Ramos (cell line): Measurements from ENCODE around the gene SREBF2.
"Not testable (repeated sequence)": the region's sequence is repeated elsewhere in the genome, so short reads cannot be mapped to it uniquely, and the experiment has no call there.

ENCODE experiments used
- in situ Hi-C: fragments of 300-500 bp; cut with MboI; formaldehyde crosslinking; loops from one replicate; pipeline ENCODE4 v1.14.3; 2022; ENCODE audit warnings: low sequenced_read_pairs; ENCODE audit not compliant: unreplicated experiment

SREBF2 gene

GRCh38 chr22:41818596-41818995, 14.3 kb upstream of the SREBF2 start:
- in situ Hi-C loops = loop anchor here (25.0 kb wide), 1 partner anchor 269 kb away; the partner anchor contains the start of genes NDUFA6 and SMDT1

GRCh38 chr22:41819257-41819656, 13.6 kb upstream of the SREBF2 start:
- in situ Hi-C loops = loop anchor here (25.0 kb wide), 1 partner anchor 268 kb away; the partner anchor contains the start of genes NDUFA6 and SMDT1

GRCh38 chr22:41820447-41820846, 12.5 kb upstream of the SREBF2 start:
- in situ Hi-C loops = loop anchor here (5.0 to 25.0 kb wide), 2 partner anchors 127 to 267 kb away; partner anchors contain the start of genes CENPM, NDUFA6 and SMDT1

GRCh38 chr22:41821471-41822316, 11.2 kb upstream of the SREBF2 start:
- in situ Hi-C loops = loop anchor here (5.0 to 25.0 kb wide), 2 partner anchors 126 to 266 kb away; partner anchors contain the start of genes CENPM, NDUFA6 and SMDT1

- in situ Hi-C loops = loop anchor here (5.0 to 25.0 kb wide), 2 partner anchors 125 to 265 kb away; partner anchors contain the start of genes CENPM, NDUFA6 and SMDT1
These were observed 10.4 kb upstream of the SREBF2 start for GRCh38 chr22:41822317-41823057.

GRCh38 chr22:41823797-41824196, 9.1 kb upstream of the SREBF2 start:
- in situ Hi-C loops = loop anchor here (5.0 to 25.0 kb wide), 2 partner anchors 124 to 264 kb away; partner anchors contain the start of genes CENPM, NDUFA6 and SMDT1

GRCh38 chr22:41825376-41825775, 7.5 kb upstream of the SREBF2 start:
- in situ Hi-C loops = no loop called here

GRCh38 chr22:41826021-41826420, 6.9 kb upstream of the SREBF2 start:
- in situ Hi-C loops = no loop called here

GRCh38 chr22:41826430-41827383, 6.2 kb upstream of the SREBF2 start:
- in situ Hi-C loops = no loop called here

GRCh38 chr22:41827671-41828070, 5.2 kb upstream of the SREBF2 start:
- in situ Hi-C loops = no loop called here

GRCh38 chr22:41828516-41828915, 4.4 kb upstream of the SREBF2 start:
- in situ Hi-C loops = no loop called here

GRCh38 chr22:41830174-41830573, 2.7 kb upstream of the SREBF2 start:
- in situ Hi-C loops = no loop called here

- in situ Hi-C loops = no loop called here
These were observed 1.5 kb upstream of the SREBF2 start for GRCh38 chr22:41831383-41831782.

- in situ Hi-C loops = no loop called here
These were observed 915 bp upstream of the SREBF2 start for GRCh38 chr22:41831828-41832552.

GRCh38 chr22:41833369-41834004, 582 bp downstream of the SREBF2 start:
- in situ Hi-C loops = no loop called here

- in situ Hi-C loops = no loop called here
These were observed 1.4 kb downstream of the SREBF2 start for GRCh38 chr22:41834005-41834944.

GRCh38 chr22:41835462-41835861, 2.6 kb downstream of the SREBF2 start:
- in situ Hi-C loops = not testable (repeated sequence)

GRCh38 chr22:41836551-41836950, 3.6 kb downstream of the SREBF2 start:
- in situ Hi-C loops = no loop called here
